Left lung (tissue), 10 donors: Measurements from ENCODE around the gene USF2. TPM values are rescaled to one million over a fixed set of nuclear protein-coding genes. Genes with fewer than 3 reads are reported as not detected.

Experiments
- ATAC-seq: fragments of 200-7000 bp; cut with Tn5 transposase; one replicate; pipeline ENCODE4 v1.9.1; 2020; ENCODE audit warnings: moderate library complexity
- DNase-seq, 4 donors: peaks; one replicate each; pipeline ENCODE4 v3.0.0-alpha.2; 2013 to 2020
- H3K27ac ChIP-seq, 2 donors: fragments of 200-600 bp; sonication (generic) in 1 of 2; one replicate each; pipeline versions ENCODE4 v1.5.0 to v1.8.0; 2020 to 2021
- H3K27me3 ChIP-seq, 2 donors: fragments of 200-600 bp; sonication (generic) in 1 of 2; one replicate each; pipeline versions ENCODE4 v1.5.0 to v1.8.0; 2020 to 2021
- H3K36me3 ChIP-seq, 2 donors: fragments of 200-600 bp; sonication (generic) in 1 of 2; one replicate each; pipeline versions ENCODE4 v1.5.0 to v1.8.0; 2020 to 2021
- H3K4me1 ChIP-seq, 2 donors: fragments of 200-600 bp; one replicate each; pipeline ENCODE4 v1.8.0; 2021
- H3K4me3 ChIP-seq, 2 donors: fragments of 200-600 bp; sonication (generic) in 1 of 2; one replicate each; pipeline versions ENCODE4 v1.5.0 to v1.8.0; 2020 to 2021; ENCODE audit warnings: mild to moderate bottlenecking in 1 of 2
- H3K9me3 ChIP-seq, 2 donors: fragments of 200-600 bp; sonication (generic) in 1 of 2; one replicate each; pipeline versions ENCODE4 v1.5.0 to v1.8.0; 2020 to 2021
- CTCF ChIP-seq, 2 donors: fragments of 200-600 bp; sonication (generic) in 1 of 2; IDR thresholded peaks; one replicate each; pipeline versions ENCODE4 v1.5.0 to v1.8.0; 2021; ENCODE audit warnings: antibody characterized with exemption in 2 of 2
- intact Hi-C, 2 donors: fragments of 100-400 bp; cut with DNase I; formaldehyde crosslinking; loops; one replicate each; pipeline versions ENCODE4 v1.11.2 to v1.14.2; 2022
- polyA plus RNA-seq, 6 donors: library from polyadenylated mRNA; unstranded; fragments of 120-200 nt; gene quantifications; one replicate each; pipeline ENCODE4 v1.2.1, GENCODE V29; 2013; ENCODE audit not compliant: insufficient read length in 6 of 6
- total RNA-seq, 2 donors: library from RNA; stranded (reverse); fragmentation: NEBNext Ultra II Directional; extraction: Animal tissue kit (Norgen Biotek cat#: 25700); gene quantifications; one replicate each; pipeline ENCODE4 v1.2.1, GENCODE V29; 2021
- donor health status: DM: no; HTN: yes; CAD: no.
- donor health status: DM: no; HTN: no; CAD: no.

USF2 gene
- total and polyA plus RNA-seq, 8 donors = 123 to 187 (median 162) TPM

- Histone ChIP-seq H3K36me3 (no peaks in the 10 kb centered on the region), H3K27me3 (no peaks in the 10 kb centered on the region), H3K4me3 (no peak overlapping the region), H3K4me1 (peaks cover 0 to 2% of the 10 kb centered on the region in 2 donors), H3K9me3 (no peaks in the 10 kb centered on the region), H3K27ac (no peak overlapping the region)
- intact Hi-C loops = no loop called here
- TF ChIP-seq CTCF (IDR thresholded peaks at IDR 0.05) = no peak
- ATAC-seq (no peak), DNase-seq (no peak)
These were observed 42.8 kb upstream of the USF2 start for GRCh38 chr19:35225951-35226350.

- H3K4me1 ChIP-seq = no peaks in the 10 kb centered on the region
- H3K9me3 ChIP-seq = no peaks in the 10 kb centered on the region
- intact Hi-C loops = no loop called here
- H3K27me3 ChIP-seq = no peaks in the 10 kb centered on the region
- ATAC-seq (no peak), DNase-seq (no peak)
- no peak for TF ChIP-seq CTCF (IDR thresholded peaks at IDR 0.05)
- no peaks in the 10 kb centered on the region for H3K36me3 ChIP-seq
- H3K4me3 ChIP-seq = no peak overlapping the region
- H3K27ac ChIP-seq = no peak overlapping the region
These were observed 42.0 kb upstream of the USF2 start for GRCh38 chr19:35226748-35227147.

- no peak within 1 kb of the TSS for H3K27ac ChIP-seq
- H3K9me3 ChIP-seq = no peaks in the 10 kb centered on the region
- no peaks in the 10 kb centered on the region for H3K4me1 ChIP-seq
- H3K4me3 ChIP-seq = no peak within 1 kb of the TSS
- H3K36me3 ChIP-seq = no peaks in the 10 kb centered on the region
- DNase-seq (no peak), ATAC-seq (no peak)
- TF ChIP-seq CTCF (IDR thresholded peaks at IDR 0.05) = no peak
- no peaks in the 10 kb centered on the region for H3K27me3 ChIP-seq
- intact Hi-C loops = no loop called here
These were observed 40.4 kb upstream of the USF2 start, which contains the start of gene FAM187B for GRCh38 chr19:35228177-35228930. FAM187B (minus strand) TSS chr19:35228739; CDS start chr19:35228680, 59 bp downstream.

- Histone ChIP-seq H3K9me3 (no peaks in the 10 kb centered on the region), H3K27me3 (no peaks in the 10 kb centered on the region), H3K4me1 (no peaks in the 10 kb centered on the region), H3K4me3 (no peak overlapping the region), H3K27ac (no peak overlapping the region), H3K36me3 (no peaks in the 10 kb centered on the region)
- ATAC-seq (no peak), DNase-seq (no peak)
- intact Hi-C loops = no loop called here
- TF ChIP-seq CTCF (IDR thresholded peaks at IDR 0.05) = no peak
These were observed 39.2 kb upstream of the USF2 start for GRCh38 chr19:35229601-35230000.

- intact Hi-C loops = no loop called here
- ATAC-seq = no peak
- TF ChIP-seq CTCF (IDR thresholded peaks at IDR 0.05) = no peak
- Histone ChIP-seq H3K4me3 (no peak overlapping the region), H3K27me3 (no peaks in the 10 kb centered on the region), H3K36me3 (no peaks in the 10 kb centered on the region), H3K4me1 (no peaks in the 10 kb centered on the region), H3K9me3 (no peaks in the 10 kb centered on the region), H3K27ac (no peak overlapping the region)
- no peak for DNase-seq
These were observed 36.7 kb upstream of the USF2 start for GRCh38 chr19:35231956-35232645.
